Activated CD8-positive, alpha-beta T cell treated with anti-CD3 and anti-CD28 coated beads for 36 hours (primary cell): ENCODE measurements around the gene SMOC2. TPM values are rescaled to one million over a fixed set of nuclear protein-coding genes. Genes with fewer than 3 reads are reported as not detected.

Experiments used
- ATAC-seq: fragments of 200-7000 bp; cut with Tn5 transposase; one replicate; pipeline ENCODE4 v1.10.0; 2021; ENCODE audit warnings: mild to moderate bottlenecking, moderate library complexity
- CTCF ChIA-PET: fragments of 350-600 bp; sonication (Branson Sonifier 250); formaldehyde crosslinking; loops from one replicate; lab custom pipeline; 2021; ENCODE audit warnings: antibody characterized with exemption; lab: Charles Lee
- POLR2A ChIA-PET: fragments of 350-600 bp; sonication (Branson Sonifier 250); formaldehyde crosslinking; loops from one replicate; lab custom pipeline; 2021; ENCODE audit warnings: antibody characterized with exemption; lab: Charles Lee
- DNase-seq: peaks from one replicate; pipeline ENCODE4 v3.0.0-alpha.2; 2020
- H3K27ac Mint-ChIP-seq: one replicate; pipeline ENCODE4 v1.8.0; 2021; ENCODE audit warnings: mild to moderate bottlenecking, mixed read lengths
- H3K27me3 Mint-ChIP-seq: one replicate; pipeline ENCODE4 v1.8.0; 2021; ENCODE audit warnings: mixed read lengths
- H3K36me3 Mint-ChIP-seq: one replicate; pipeline ENCODE4 v1.8.0; 2021; ENCODE audit warnings: low read depth, mixed read lengths
- H3K4me1 Mint-ChIP-seq: one replicate; pipeline ENCODE4 v1.8.0; 2021; ENCODE audit warnings: low read depth, mixed read lengths
- H3K4me3 Mint-ChIP-seq: one replicate; pipeline ENCODE4 v1.8.0; 2021; ENCODE audit warnings: mild to moderate bottlenecking, moderate library complexity, mixed read lengths
- H3K9me3 Mint-ChIP-seq: one replicate; pipeline ENCODE4 v1.8.0; 2021; ENCODE audit warnings: mixed read lengths
- intact Hi-C: fragments of 100-400 bp; cut with micrococcal nuclease; formaldehyde crosslinking; loops from one replicate; pipeline ENCODE4 v1.10.0; 2022
- total RNA-seq, 2 experiments: library from RNA; stranded (reverse); gene quantifications; one replicate each; pipeline ENCODE4 v1.2.3, GENCODE V29; 2021
- TF ChIP-seq, protein P1 (sequence below): fragments of 200-600 bp; IDR thresholded peaks from one replicate; pipeline ENCODE4 v1.8.0; 2022; ENCODE audit warnings: antibody characterized with exemption, mild to moderate bottlenecking

Gene SMOC2
- total RNA-seq, 2 experiments from 2014 or later, result not detected

DNA sequence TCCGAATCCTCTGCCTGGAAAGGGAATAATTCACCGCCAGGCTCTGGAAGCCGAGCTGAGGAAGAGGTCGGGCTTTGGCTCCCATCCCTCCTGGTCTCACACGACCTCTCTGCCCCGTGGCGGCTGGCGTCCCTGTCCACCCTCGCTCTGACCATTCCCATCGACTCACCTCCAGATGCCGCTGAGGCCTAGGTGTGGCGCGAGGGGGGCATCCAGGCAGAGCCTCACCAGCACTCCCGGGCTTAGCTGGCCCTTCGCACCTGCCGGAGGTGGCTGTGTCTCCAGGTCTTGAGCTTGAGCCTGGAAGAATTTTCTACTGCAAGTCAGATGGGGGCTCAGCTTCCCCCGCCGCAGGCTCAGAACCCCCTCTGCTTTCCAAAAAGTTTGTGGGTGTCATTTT, 28.5 kb upstream of the SMOC2 start:
- no peaks in the 10 kb centered on the region for H3K4me1 Mint-ChIP-seq
- H3K36me3 Mint-ChIP-seq, result no peaks in the 10 kb centered on the region
- ATAC-seq (no peak), DNase-seq (no peak)
- H3K4me3 Mint-ChIP-seq, result no peak overlapping the region
- H3K9me3 Mint-ChIP-seq, result no peaks in the 10 kb centered on the region
- intact Hi-C loops, result no loop called here
- ChIA-PET POLR2A (no interaction called here), CTCF (no interaction called here)
- TF ChIP-seq, protein P1, sequence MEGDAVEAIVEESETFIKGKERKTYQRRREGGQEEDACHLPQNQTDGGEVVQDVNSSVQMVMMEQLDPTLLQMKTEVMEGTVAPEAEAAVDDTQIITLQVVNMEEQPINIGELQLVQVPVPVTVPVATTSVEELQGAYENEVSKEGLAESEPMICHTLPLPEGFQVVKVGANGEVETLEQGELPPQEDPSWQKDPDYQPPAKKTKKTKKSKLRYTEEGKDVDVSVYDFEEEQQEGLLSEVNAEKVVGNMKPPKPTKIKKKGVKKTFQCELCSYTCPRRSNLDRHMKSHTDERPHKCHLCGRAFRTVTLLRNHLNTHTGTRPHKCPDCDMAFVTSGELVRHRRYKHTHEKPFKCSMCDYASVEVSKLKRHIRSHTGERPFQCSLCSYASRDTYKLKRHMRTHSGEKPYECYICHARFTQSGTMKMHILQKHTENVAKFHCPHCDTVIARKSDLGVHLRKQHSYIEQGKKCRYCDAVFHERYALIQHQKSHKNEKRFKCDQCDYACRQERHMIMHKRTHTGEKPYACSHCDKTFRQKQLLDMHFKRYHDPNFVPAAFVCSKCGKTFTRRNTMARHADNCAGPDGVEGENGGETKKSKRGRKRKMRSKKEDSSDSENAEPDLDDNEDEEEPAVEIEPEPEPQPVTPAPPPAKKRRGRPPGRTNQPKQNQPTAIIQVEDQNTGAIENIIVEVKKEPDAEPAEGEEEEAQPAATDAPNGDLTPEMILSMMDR, result no peak
- H3K27ac Mint-ChIP-seq, result no peak overlapping the region
- H3K27me3 Mint-ChIP-seq, result no peaks in the 10 kb centered on the region

DNA sequence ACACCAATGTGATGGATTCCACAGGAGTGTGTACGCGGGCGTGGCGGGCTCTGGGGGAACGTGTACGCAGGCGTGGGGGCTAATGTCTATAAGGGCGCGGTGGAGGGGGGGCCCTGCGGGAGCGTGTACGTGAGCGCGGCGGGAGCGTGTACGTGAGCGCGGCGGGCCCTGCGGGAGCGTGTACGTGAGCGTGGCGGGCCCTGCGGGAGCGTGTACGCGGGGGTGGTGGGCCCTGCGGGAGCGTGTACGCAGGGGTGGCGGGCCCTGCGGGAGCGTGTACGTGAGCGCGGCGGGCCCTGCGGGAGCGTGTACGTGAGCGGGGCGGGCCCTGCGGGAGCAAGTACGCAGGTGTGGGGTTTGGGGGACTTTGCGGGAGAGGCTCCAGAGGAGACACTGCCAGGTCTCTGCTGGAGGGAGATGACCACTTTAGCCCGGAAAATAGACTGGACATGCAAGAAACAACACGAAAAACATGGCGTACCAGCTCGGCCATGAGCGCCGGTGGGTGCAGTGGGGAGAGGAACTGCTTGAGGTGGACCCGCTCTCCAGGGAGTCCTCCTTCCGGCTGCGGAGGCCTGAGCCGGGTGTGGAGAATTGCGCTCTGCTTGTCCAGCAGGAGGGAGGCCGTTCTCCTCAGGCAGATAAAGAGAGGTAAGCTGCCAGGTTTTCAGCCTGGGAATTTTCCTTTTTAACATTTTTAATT, 27.8 kb upstream of the SMOC2 start:
- POLR2A ChIA-PET, result no interaction called here
- H3K4me1 Mint-ChIP-seq, result no peaks in the 10 kb centered on the region

DNA sequence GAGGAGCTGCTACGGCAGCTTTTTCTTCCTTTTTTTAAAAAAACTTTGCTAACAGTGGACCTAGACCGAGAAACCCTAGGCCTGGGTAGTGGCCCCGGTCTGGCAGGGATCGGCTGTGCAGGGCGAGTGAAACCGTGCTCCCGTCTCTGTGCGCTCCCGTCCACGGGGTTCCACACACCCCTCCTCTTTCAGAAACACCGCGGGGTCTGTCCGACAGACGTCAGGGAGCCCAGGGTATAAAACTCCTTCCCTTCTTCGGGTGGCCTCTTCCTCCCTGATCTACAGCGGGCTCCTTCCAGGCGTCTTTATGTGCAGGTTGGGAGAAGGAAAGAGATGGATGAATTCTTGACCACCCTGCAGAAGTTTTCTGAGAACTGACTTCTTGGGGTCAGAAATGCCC, 27.1 kb upstream of the SMOC2 start:
- intact Hi-C loops, result no loop called here
- H3K36me3 Mint-ChIP-seq, result no peaks in the 10 kb centered on the region
- CTCF ChIA-PET, result no interaction called here
- DNase-seq (no peak), ATAC-seq (no peak)
- no peaks in the 10 kb centered on the region for H3K27me3 Mint-ChIP-seq
- no peaks in the 10 kb centered on the region for H3K9me3 Mint-ChIP-seq
- H3K27ac Mint-ChIP-seq, result no peak overlapping the region
- no peak overlapping the region for H3K4me3 Mint-ChIP-seq
- TF ChIP-seq, protein P1, result no peak
- POLR2A ChIA-PET, result no interaction called here
- no peaks in the 10 kb centered on the region for H3K4me1 Mint-ChIP-seq

More for the DNA sequence above, 27.8 kb upstream of the SMOC2 start:
- no peak for DNase-seq
- Mint-ChIP-seq H3K9me3 (no peaks in the 10 kb centered on the region), H3K27me3 (no peaks in the 10 kb centered on the region), H3K27ac (no peak overlapping the region), H3K4me3 (no peak overlapping the region), H3K36me3 (no peaks in the 10 kb centered on the region)
- CTCF ChIA-PET, result no interaction called here
- ATAC-seq, result no peak
- intact Hi-C loops, result no loop called here
- TF ChIP-seq, protein P1, result no peak

DNA sequence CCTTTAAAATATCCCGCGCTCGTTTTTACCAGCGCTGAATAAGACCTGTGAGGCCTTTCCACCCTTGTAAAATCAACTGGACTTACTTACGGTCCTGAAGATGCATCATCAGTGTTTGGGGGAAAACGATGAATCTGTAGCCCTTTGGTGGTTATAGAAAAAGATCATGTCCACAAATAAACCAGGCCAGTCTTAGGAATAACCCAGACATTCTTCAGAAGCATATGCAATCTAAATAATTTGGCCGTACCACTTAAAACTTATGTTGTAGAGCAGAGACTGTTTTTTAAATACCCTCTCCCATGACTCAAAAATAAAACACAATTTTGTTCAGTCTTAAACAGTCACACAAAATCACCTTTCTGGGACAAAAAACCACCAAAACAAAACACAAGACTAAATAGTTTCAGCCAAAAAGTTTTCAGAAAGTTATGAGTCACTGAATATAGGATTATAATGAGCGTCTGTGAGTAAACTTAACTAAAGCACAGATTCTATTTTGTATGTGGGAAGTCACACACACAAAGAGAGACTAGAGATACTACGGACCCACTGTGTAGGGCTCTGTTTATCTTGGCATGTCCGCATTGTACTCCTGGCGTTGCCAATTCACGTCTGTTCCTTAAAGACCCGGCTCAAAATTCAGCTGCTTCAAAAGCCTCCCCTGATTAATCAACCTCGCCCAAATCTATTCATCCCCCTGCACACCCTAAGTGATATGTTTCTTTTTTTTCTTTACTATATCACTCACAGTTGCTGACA, 26.5 kb upstream of the SMOC2 start:
- no peak for DNase-seq
- no peak overlapping the region for H3K4me3 Mint-ChIP-seq
- POLR2A ChIA-PET, result no interaction called here
- H3K4me1 Mint-ChIP-seq, result no peaks in the 10 kb centered on the region
- CTCF ChIA-PET, result no interaction called here
- no peaks in the 10 kb centered on the region for H3K9me3 Mint-ChIP-seq
- H3K36me3 Mint-ChIP-seq, result no peaks in the 10 kb centered on the region
- no peak for ATAC-seq
- TF ChIP-seq, protein P1, result no peak
- intact Hi-C loops, result no loop called here
- no peaks in the 10 kb centered on the region for H3K27me3 Mint-ChIP-seq
- H3K27ac Mint-ChIP-seq, result no peak overlapping the region
